Fibroblast of lung (primary cell): ENCODE results near the gene SLC45A1.

Experiments
- CTCF ChIP-seq, 2 donors: IDR thresholded peaks in 1 of 2; conservative IDR thresholded peaks in 1 of 2; 1 replicate in 1 of 2; 2 replicates in 1 of 2; pipeline ENCODE4 v1.5.1; 2011 to 2012; ENCODE audit warnings: low read length in 2 of 2, control low read depth in 1 of 2, inconsistent platforms in 1 of 2, low read depth in 1 of 2, mild to moderate bottlenecking in 1 of 2
- EZH2 ChIP-seq: IDR thresholded peaks from 2 replicates; pipeline ENCODE4 v1.5.1; 2012; ENCODE audit warnings: low read length, control low read depth, mild to moderate bottlenecking; ENCODE audit errors: missing control alignments

GRCh38 chr1:8274352-8274751 lies 43.6 kb upstream of the SLC45A1 start:
- TF ChIP-seq EZH2 (no peak), CTCF (conservative IDR thresholded peaks at IDR 0.05 in 1 of 2, IDR thresholded peaks at IDR 0.05 in 1 of 2; ENCODE audit: low read depth in 1 of 2, low read length in 2 of 2) (no peak)
